H1 (cell line): ENCODE measurements around the gene MRPL33.

Source experiments
- BACH1 ChIP-seq: IDR thresholded peaks from 2 replicates; pipeline ENCODE4 v1.6.1; 2012; ENCODE audit warnings: low read length, improper control_type of control experiment
- CHD1 ChIP-seq: IDR thresholded peaks from 2 replicates; pipeline ENCODE4 v1.6.1; 2012; ENCODE audit warnings: low read depth, low read length, improper control_type of control experiment
- EP300 ChIP-seq, 2 experiments: IDR thresholded peaks; 1 replicate in 1 of 2; 2 replicates in 1 of 2; pipeline ENCODE4 v1.6.1; 2011 to 2012; ENCODE audit warnings: low read depth in 2 of 2, low read length in 2 of 2, mild to moderate bottlenecking in 2 of 2, borderline replicate concordance in 1 of 2, inconsistent platforms in 1 of 2, moderate library complexity in 1 of 2
- EZH2 ChIP-seq: fragments of 200-600 bp; sonication (generic); IDR thresholded peaks from 2 replicates; pipeline ENCODE4 v1.7.1; 2012; ENCODE audit warnings: low read depth, mild to moderate bottlenecking, moderate library complexity, low read length, inconsistent platforms; ENCODE audit not compliant: severe bottlenecking
- MAFK ChIP-seq: IDR thresholded peaks from 2 replicates; pipeline ENCODE4 v1.6.1; 2012; ENCODE audit warnings: low read depth, mild to moderate bottlenecking, improper control_type of control experiment, low read length
- POLR2A ChIP-seq, 2 experiments: IDR thresholded peaks; 1 replicate in 1 of 2; 2 replicates in 1 of 2; pipeline ENCODE4 v1.6.1; 2011; ENCODE audit warnings: low read depth in 2 of 2, low read length in 2 of 2, mild to moderate bottlenecking in 2 of 2; ENCODE audit errors: control extremely low read depth in 1 of 2
- POLR2AphosphoS5 ChIP-seq: IDR thresholded peaks from 2 replicates; pipeline ENCODE4 v1.6.1; 2011; ENCODE audit warnings: low read depth, low read length
- RFX5 ChIP-seq: IDR thresholded peaks from 2 replicates; pipeline ENCODE4 v1.6.1; 2011; ENCODE audit warnings: low read depth, low read length, improper control_type of control experiment, borderline replicate concordance
- RNF2 ChIP-seq: fragments of 200-900, 300-1000 bp; sonication (generic); IDR thresholded peaks from 2 replicates; pipeline ENCODE4 v1.7.1; 2016; ENCODE audit warnings: borderline replicate concordance, low read depth, mild to moderate bottlenecking, antibody characterized with exemption, low read length; ENCODE audit not compliant: poor library complexity, severe bottlenecking; ENCODE audit errors: missing control alignments
- TAF1 ChIP-seq: IDR thresholded peaks from 2 replicates; pipeline ENCODE4 v1.6.1; 2011; ENCODE audit warnings: mild to moderate bottlenecking, low read depth, low read length
- ZNF274 ChIP-seq: IDR thresholded peaks from 2 replicates; pipeline ENCODE4 v1.7.0; 2012; ENCODE audit warnings: low read length, borderline replicate concordance; ENCODE audit errors: extremely low read depth
- TF ChIP-seq, protein P1 (sequence below): IDR thresholded peaks from 2 replicates; pipeline ENCODE4 v1.6.1; 2012; ENCODE audit warnings: inconsistent platforms
- TF ChIP-seq, protein P2 (sequence below), 3 experiments: IDR thresholded peaks; 1 replicate in 2 of 3; 2 replicates in 1 of 3; pipeline versions ENCODE4 v1.5.1 to v1.6.1; 2011; ENCODE audit warnings: low read length in 3 of 3, mild to moderate bottlenecking in 3 of 3, inconsistent platforms in 2 of 3, low read depth in 1 of 3, moderate library complexity in 1 of 3; ENCODE audit not compliant: insufficient read depth in 1 of 3; ENCODE audit errors: control extremely low read depth in 1 of 3

DNA sequence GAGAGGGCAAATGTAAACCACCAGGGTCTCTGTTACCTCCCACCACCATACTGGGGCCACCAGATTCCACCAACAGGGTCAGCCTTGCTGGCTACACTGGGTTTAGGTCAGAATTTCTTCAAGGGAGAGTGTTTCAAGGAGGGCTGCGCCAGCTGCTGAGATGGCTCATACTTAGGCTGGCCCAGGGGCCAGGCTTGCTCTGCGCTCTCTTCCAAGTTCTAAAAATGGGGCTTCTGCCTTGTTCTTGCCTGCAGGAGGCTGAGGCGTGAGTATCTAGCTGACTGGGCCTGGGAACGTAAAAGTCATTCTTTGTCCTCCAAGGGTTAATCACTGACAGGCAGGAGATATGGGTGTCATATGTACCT is 28.1 kb downstream of the MRPL33 start:
- TF ChIP-seq, protein P1, sequence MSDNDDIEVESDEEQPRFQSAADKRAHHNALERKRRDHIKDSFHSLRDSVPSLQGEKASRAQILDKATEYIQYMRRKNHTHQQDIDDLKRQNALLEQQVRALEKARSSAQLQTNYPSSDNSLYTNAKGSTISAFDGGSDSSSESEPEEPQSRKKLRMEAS, result no peak
- TF ChIP-seq EP300 (IDR thresholded peaks at IDR 0.05; ENCODE audit: borderline replicate concordance in 1 of 2, low read depth in 2 of 2, low read length in 2 of 2) (no peak), POLR2A (IDR thresholded peaks at IDR 0.05; ENCODE audit: control extremely low read depth in 1 of 2, low read depth in 2 of 2, low read length in 2 of 2) (no peak), TAF1 (no peak), ZNF274 (no peak), RFX5 (no peak), CHD1 (no peak), MAFK (no peak), POLR2AphosphoS5 (no peak), RNF2 (no peak), EZH2 (no peak), BACH1 (no peak)
- TF ChIP-seq, protein P2, sequence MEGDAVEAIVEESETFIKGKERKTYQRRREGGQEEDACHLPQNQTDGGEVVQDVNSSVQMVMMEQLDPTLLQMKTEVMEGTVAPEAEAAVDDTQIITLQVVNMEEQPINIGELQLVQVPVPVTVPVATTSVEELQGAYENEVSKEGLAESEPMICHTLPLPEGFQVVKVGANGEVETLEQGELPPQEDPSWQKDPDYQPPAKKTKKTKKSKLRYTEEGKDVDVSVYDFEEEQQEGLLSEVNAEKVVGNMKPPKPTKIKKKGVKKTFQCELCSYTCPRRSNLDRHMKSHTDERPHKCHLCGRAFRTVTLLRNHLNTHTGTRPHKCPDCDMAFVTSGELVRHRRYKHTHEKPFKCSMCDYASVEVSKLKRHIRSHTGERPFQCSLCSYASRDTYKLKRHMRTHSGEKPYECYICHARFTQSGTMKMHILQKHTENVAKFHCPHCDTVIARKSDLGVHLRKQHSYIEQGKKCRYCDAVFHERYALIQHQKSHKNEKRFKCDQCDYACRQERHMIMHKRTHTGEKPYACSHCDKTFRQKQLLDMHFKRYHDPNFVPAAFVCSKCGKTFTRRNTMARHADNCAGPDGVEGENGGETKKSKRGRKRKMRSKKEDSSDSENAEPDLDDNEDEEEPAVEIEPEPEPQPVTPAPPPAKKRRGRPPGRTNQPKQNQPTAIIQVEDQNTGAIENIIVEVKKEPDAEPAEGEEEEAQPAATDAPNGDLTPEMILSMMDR (IDR thresholded peaks at IDR 0.05; ENCODE audit: control extremely low read depth in 1 of 3, insufficient read depth in 1 of 3, low read depth in 1 of 3, low read length in 3 of 3), result no peak
